Keratinocyte (primary cell): ENCODE results near the gene SPA17. TPM values are rescaled to one million over a fixed set of nuclear protein-coding genes. Genes with fewer than 3 reads are reported as not detected.

Experiments used
- DNase-seq: peaks from one replicate; pipeline ENCODE4 v3.0.0-alpha.2; 2011; ENCODE audit warnings: low read depth, missing footprints, low spot score
- FAIRE-seq: peaks from 2 replicates; lab custom pipeline; 2011; peaks lifted over from hg19 to GRCh38; lab: Jason Lieb, UNC
- H2AFZ ChIP-seq: 2 replicates; pipeline ENCODE4 v1.6.0; 2012; ENCODE audit warnings: low read length, control low read depth, inconsistent platforms; ENCODE audit not compliant: control insufficient read depth
- H3K27ac ChIP-seq: 2 replicates; pipeline ENCODE4 v1.5.1; 2011; ENCODE audit warnings: low read length; ENCODE audit not compliant: control insufficient read depth, insufficient read depth
- H3K27me3 ChIP-seq: 3 replicates; pipeline ENCODE4 v1.6.0; 2011; ENCODE audit warnings: low read length; ENCODE audit not compliant: control insufficient read depth, insufficient read depth; ENCODE audit errors: extremely low read depth
- H3K36me3 ChIP-seq, 2 experiments: 2 replicates in 1 of 2; 3 replicates in 1 of 2; pipeline ENCODE4 v1.5.1; 2011; ENCODE audit warnings: low read length in 2 of 2, mild to moderate bottlenecking in 1 of 2; ENCODE audit not compliant: control insufficient read depth in 2 of 2, insufficient read depth in 2 of 2; ENCODE audit errors: extremely low read depth in 1 of 2
- H3K4me1 ChIP-seq: 3 replicates; pipeline ENCODE4 v1.5.1; 2011; ENCODE audit warnings: low read length; ENCODE audit not compliant: control insufficient read depth, insufficient read depth; ENCODE audit errors: extremely low read depth
- H3K4me2 ChIP-seq: 3 replicates; pipeline ENCODE4 v1.6.0; 2011; ENCODE audit warnings: low read depth, low read length; ENCODE audit not compliant: control insufficient read depth, insufficient read depth; ENCODE audit errors: extremely low read depth
- H3K4me3 ChIP-seq, 3 experiments: fragments of 200-600 bp in 1 of 3; sonication (generic) in 1 of 3; 2 replicates in 2 of 3; 3 replicates in 1 of 3; pipeline ENCODE4 v1.5.1; 2011 to 2016; ENCODE audit warnings: low read length in 3 of 3, mild to moderate bottlenecking in 3 of 3, control low read depth in 2 of 3, inconsistent platforms in 1 of 3, low read depth in 1 of 3, mixed read lengths in 1 of 3, mixed run types in 1 of 3, moderate library complexity in 1 of 3; ENCODE audit not compliant: control insufficient read depth in 2 of 3, insufficient read depth in 2 of 3; ENCODE audit errors: extremely low read depth in 1 of 3
- H3K79me2 ChIP-seq: 2 replicates; pipeline ENCODE4 v1.6.0; 2012; ENCODE audit warnings: low read length; ENCODE audit not compliant: control insufficient read depth, insufficient read depth
- H3K9ac ChIP-seq: 3 replicates; pipeline ENCODE4 v1.6.0; 2011; ENCODE audit warnings: low read length; ENCODE audit not compliant: control insufficient read depth, insufficient read depth; ENCODE audit errors: extremely low read depth
- H3K9me1 ChIP-seq: 3 replicates; pipeline ENCODE4 v1.6.0; 2011; ENCODE audit warnings: low read length; ENCODE audit not compliant: control insufficient read depth, insufficient read depth; ENCODE audit errors: extremely low read depth
- H3K9me3 ChIP-seq: 2 replicates; pipeline ENCODE4 v1.5.1; 2012; ENCODE audit warnings: low read depth, low read length; ENCODE audit not compliant: control insufficient read depth
- H4K20me1 ChIP-seq: 3 replicates; pipeline ENCODE4 v1.6.0; 2011; ENCODE audit warnings: low read length; ENCODE audit not compliant: control insufficient read depth, insufficient read depth; ENCODE audit errors: extremely low read depth
- EZH2 ChIP-seq: IDR thresholded peaks from one replicate; pipeline ENCODE4 v1.6.1; 2012; ENCODE audit warnings: inconsistent platforms, mild to moderate bottlenecking, low read length, moderate library complexity
- dilution Hi-C: fragments of 300-500 bp; cut with MboI; formaldehyde crosslinking; loops from one replicate; pipeline ENCODE4 v1.7.0; 2020; ENCODE audit warnings: low sequenced_read_pairs; ENCODE audit not compliant: extremely low pct_ligation_motif_present
- polyA plus RNA-seq, 5 experiments: library from polyadenylated mRNA; depleted of rRNA in 3 of 5; stranded (reverse) in 3 of 5; stranded (forward) in 1 of 5; unstranded in 1 of 5; fragments of >200 nt; gene quantifications; 1 replicate in 1 of 5; 2 replicates in 3 of 5; 3 replicates in 1 of 5; pipeline versions ENCODE4 v1.2.1 to v1.2.3, GENCODE V29; 2011 to 2012; ENCODE audit warnings: missing spikeins in 2 of 5, low read depth in 1 of 5, low replicate concordance in 1 of 5
- TF ChIP-seq, protein P1 (sequence below), 3 experiments: IDR thresholded peaks in 1 of 3; conservative IDR thresholded peaks in 1 of 3; optimal IDR thresholded peaks in 1 of 3; 2 replicates in 2 of 3; 3 replicates in 1 of 3; pipeline versions ENCODE3 to v1.5.1; 2011; ENCODE audit warnings: low read length in 3 of 3, mild to moderate bottlenecking in 3 of 3, moderate library complexity in 2 of 3, control low read depth in 1 of 3, inconsistent platforms in 1 of 3; ENCODE audit not compliant: insufficient read depth in 2 of 3; ENCODE audit errors: extremely low read depth in 1 of 3

SPA17 gene
- polyA plus RNA-seq, 1 donor (not counting 4 experiments of a cell fraction or from before 2014, with no cell fraction given): 19.5 TPM

DNA sequence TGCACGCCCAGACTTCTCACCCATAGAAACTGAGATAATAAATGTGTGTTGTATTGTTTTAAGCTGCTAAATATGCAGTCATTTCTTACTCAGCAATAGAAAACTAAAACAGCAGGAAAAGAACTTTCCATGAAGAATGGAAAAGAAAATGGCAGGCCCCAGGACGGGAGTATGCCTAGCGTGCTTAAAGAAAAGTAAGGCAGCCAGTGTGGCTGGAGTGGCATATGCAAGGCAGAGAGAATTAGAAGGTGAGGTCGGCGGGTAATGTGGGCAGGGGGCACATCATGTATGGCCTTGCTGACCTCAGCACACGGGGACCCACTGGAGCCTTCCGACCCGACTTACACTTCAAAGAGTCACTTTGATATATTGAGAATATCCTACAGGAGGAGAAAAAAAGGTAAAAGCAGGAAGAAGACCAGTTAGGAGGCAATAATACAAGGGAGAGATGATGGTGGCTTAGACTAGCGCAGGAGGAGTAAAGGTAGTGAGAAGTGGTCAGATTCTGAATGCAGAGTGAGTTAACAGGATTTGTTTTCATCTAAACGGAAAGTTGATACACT, 30.6 kb upstream of the SPA17 start:
- TF ChIP-seq EZH2: no peak
- TF ChIP-seq, protein P1, sequence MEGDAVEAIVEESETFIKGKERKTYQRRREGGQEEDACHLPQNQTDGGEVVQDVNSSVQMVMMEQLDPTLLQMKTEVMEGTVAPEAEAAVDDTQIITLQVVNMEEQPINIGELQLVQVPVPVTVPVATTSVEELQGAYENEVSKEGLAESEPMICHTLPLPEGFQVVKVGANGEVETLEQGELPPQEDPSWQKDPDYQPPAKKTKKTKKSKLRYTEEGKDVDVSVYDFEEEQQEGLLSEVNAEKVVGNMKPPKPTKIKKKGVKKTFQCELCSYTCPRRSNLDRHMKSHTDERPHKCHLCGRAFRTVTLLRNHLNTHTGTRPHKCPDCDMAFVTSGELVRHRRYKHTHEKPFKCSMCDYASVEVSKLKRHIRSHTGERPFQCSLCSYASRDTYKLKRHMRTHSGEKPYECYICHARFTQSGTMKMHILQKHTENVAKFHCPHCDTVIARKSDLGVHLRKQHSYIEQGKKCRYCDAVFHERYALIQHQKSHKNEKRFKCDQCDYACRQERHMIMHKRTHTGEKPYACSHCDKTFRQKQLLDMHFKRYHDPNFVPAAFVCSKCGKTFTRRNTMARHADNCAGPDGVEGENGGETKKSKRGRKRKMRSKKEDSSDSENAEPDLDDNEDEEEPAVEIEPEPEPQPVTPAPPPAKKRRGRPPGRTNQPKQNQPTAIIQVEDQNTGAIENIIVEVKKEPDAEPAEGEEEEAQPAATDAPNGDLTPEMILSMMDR (optimal IDR thresholded peaks at IDR 0.05 in 1 of 3, IDR thresholded peaks at IDR 0.05 in 1 of 3, conservative IDR thresholded peaks at IDR 0.05 in 1 of 3; ENCODE audit: extremely low read depth in 1 of 3, insufficient read depth in 2 of 3, low read length in 3 of 3): no peak
- FAIRE-seq: no peak
- dilution Hi-C loops: no loop called here
- Histone ChIP-seq H3K4me3 (no peak overlapping the region), H3K4me2 (no peak overlapping the region), H2AFZ (no peak overlapping the region), H3K27me3 (no peaks in the 10 kb centered on the region), H3K9me3 (peaks cover 4% of the 10 kb centered on the region), H4K20me1 (no peaks in the 10 kb centered on the region), H3K4me1 (peaks cover 3% of the 10 kb centered on the region), H3K9ac (no peak overlapping the region), H3K27ac (no peak overlapping the region), H3K36me3 (peaks cover 0 to 3% of the 10 kb centered on the region in 2 experiments), H3K9me1 (no peaks in the 10 kb centered on the region), H3K79me2 (no peaks in the 10 kb centered on the region)
- DNase-seq: no peak

DNA sequence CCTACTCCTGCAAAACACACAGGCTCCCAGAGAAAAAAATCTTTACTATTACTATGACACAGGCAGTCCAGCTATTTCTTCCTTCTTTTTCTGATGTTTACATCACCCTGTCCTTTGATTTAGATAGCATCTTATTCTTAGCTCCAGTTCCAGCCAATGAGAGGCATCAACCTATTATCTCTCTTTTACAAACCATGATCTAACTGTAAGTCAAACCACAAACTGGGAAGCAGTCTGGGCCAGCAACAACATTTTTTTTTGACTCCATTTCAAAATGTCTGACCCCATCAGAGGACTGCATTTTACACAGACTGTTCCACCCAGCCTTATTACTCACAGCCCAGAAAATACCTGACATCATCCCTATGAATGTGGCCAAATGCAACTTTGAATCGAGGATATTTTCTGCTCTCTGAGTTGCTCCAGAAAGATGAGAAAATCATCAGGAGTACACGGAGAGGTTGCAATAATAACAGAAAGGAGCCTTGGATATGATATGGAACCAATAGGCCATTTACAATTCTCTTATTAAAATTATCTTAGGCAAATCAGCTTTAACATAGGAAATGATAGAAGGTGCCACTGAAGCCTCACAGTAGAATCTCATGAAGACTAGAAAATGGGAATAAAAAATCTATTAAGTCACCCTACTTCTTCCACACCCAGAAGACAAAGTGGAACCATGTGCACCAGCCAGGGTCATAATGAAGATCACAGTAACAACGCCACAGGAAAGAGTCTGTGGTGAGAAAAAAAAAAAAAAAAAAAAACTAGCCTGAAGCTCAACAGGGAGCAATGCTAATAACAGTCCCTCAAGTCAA, 29.9 kb upstream of the SPA17 start:
- Histone ChIP-seq H3K27me3 (no peaks in the 10 kb centered on the region), H3K9me1 (no peaks in the 10 kb centered on the region), H3K9ac (no peak overlapping the region), H3K9me3 (peaks cover 4% of the 10 kb centered on the region), H4K20me1 (no peaks in the 10 kb centered on the region), H3K4me2 (no peak overlapping the region), H3K4me3 (no peak overlapping the region), H2AFZ (no peak overlapping the region), H3K79me2 (no peaks in the 10 kb centered on the region), H3K36me3 (no peaks in the 10 kb centered on the region), H3K27ac (no peak overlapping the region), H3K4me1 (peaks cover 3% of the 10 kb centered on the region)
- no peak for DNase-seq
- dilution Hi-C loops: no loop called here
- FAIRE-seq: no peak
- TF ChIP-seq EZH2: no peak
- TF ChIP-seq, protein P1 (optimal IDR thresholded peaks at IDR 0.05 in 1 of 3, IDR thresholded peaks at IDR 0.05 in 1 of 3, conservative IDR thresholded peaks at IDR 0.05 in 1 of 3; ENCODE audit: extremely low read depth in 1 of 3, insufficient read depth in 2 of 3, low read length in 3 of 3): no peak
